ENCODE measurements around the gene MPG.
"Not testable (repeated sequence)": the region's sequence is repeated elsewhere in the genome, so short reads cannot be mapped to it uniquely, and the experiment has no call there.

MPG gene

GRCh38 chr16:119295-119694, 41.3 kb downstream of the MPG start:
- no peak for TF ChIP-seq CTCF (IDR thresholded peaks at IDR 0.05; ENCODE audit: low read depth, low read length)
- DNase-seq (ENCODE audit: low read depth in 2 of 2) = no peak
- no peak overlapping the region for H3K4me3 ChIP-seq (replicated peaks in 1 of 2; ENCODE audit: low read depth in 2 of 2, low read length in 2 of 2)

GRCh38 chr16:119835-120491, 41.9 kb downstream of the MPG start:
- no peak overlapping the region for H3K4me3 ChIP-seq (replicated peaks in 1 of 2; ENCODE audit: low read depth in 2 of 2, low read length in 2 of 2)
- no peak for DNase-seq (ENCODE audit: low read depth in 2 of 2)
- no peak for TF ChIP-seq CTCF (IDR thresholded peaks at IDR 0.05; ENCODE audit: low read depth, low read length)

GRCh38 chr16:120756-121155, 42.7 kb downstream of the MPG start:
- TF ChIP-seq CTCF (IDR thresholded peaks at IDR 0.05; ENCODE audit: low read depth, low read length) = no peak
- no peak overlapping the region for H3K4me3 ChIP-seq (replicated peaks in 1 of 2; ENCODE audit: low read depth in 2 of 2, low read length in 2 of 2)
- DNase-seq (ENCODE audit: low read depth in 2 of 2) = no peak

- H3K4me3 ChIP-seq (replicated peaks in 1 of 2; ENCODE audit: low read depth in 2 of 2, low read length in 2 of 2) = no peak overlapping the region
- no peak for DNase-seq (ENCODE audit: low read depth in 2 of 2)
- no peak for TF ChIP-seq CTCF (IDR thresholded peaks at IDR 0.05; ENCODE audit: low read depth, low read length)
Observed at GRCh38 chr16:122361-122760, 44.3 kb downstream of the MPG start.

- DNase-seq (ENCODE audit: low read depth in 2 of 2); H3K4me3 ChIP-seq (replicated peaks in 1 of 2; ENCODE audit: low read depth in 2 of 2, low read length in 2 of 2): not testable (repeated sequence)
Observed at GRCh38 chr16:123558-124350, 45.7 kb downstream of the MPG start.

GRCh38 chr16:125011-125410, 47.0 kb downstream of the MPG start:
- H3K4me3 ChIP-seq (replicated peaks in 1 of 2; ENCODE audit: low read depth in 2 of 2, low read length in 2 of 2) = no peak overlapping the region
- no peak for TF ChIP-seq CTCF (IDR thresholded peaks at IDR 0.05; ENCODE audit: low read depth, low read length)
- DNase-seq (ENCODE audit: low read depth in 2 of 2) = no peak

GRCh38 chr16:129075-129474, 51.0 kb downstream of the MPG start:
- H3K4me3 ChIP-seq (replicated peaks in 1 of 2; ENCODE audit: low read depth in 2 of 2, low read length in 2 of 2) = no peak overlapping the region

More at GRCh38 chr16:129075-129474, 51.0 kb downstream of the MPG start:
- no peak for TF ChIP-seq CTCF (IDR thresholded peaks at IDR 0.05; ENCODE audit: low read depth, low read length)
- DNase-seq (ENCODE audit: low read depth in 2 of 2) = no peak

Data from cardiac fibroblast (primary cell).